CD4-positive, alpha-beta T cell (primary cell): ENCODE results near the gene EZH1. TPM values are rescaled to one million over a fixed set of nuclear protein-coding genes. Genes with fewer than 3 reads are reported as not detected.
"Not testable (repeated sequence)": the region's sequence is repeated elsewhere in the genome, so short reads cannot be mapped to it uniquely, and the experiment has no call there.

Experiments used
- ATAC-seq: fragments of 200-7000 bp; cut with Tn5 transposase; one replicate; pipeline ENCODE4 v1.10.0; 2022; ENCODE audit warnings: mild to moderate bottlenecking; ENCODE audit not compliant: poor library complexity
- CTCF ChIA-PET: fragments of 350-600 bp; sonication (Branson Sonifier 250); formaldehyde crosslinking; loops from one replicate; lab custom pipeline; 2021; ENCODE audit warnings: antibody characterized with exemption, inconsistent platforms; lab: Charles Lee
- POLR2A ChIA-PET: fragments of 350-600 bp; sonication (Branson Sonifier 250); formaldehyde crosslinking; loops from one replicate; lab custom pipeline; 2021; ENCODE audit warnings: antibody characterized with exemption, inconsistent platforms; lab: Charles Lee
- DNase-seq, 14 experiments: peaks; one replicate each; pipeline ENCODE4 v3.0.0-alpha.2; 2013 to 2020; ENCODE audit warnings: mixed read lengths in 2 of 14
- H3K27ac ChIP-seq, 2 donors: one replicate each; pipeline versions ENCODE4 v1.5.1 to v1.7.0; 2013; ENCODE audit warnings: low read length in 2 of 2, low read depth in 1 of 2, mild to moderate bottlenecking in 1 of 2
- H3K27me3 ChIP-seq, 2 experiments: 1 replicate in 1 of 2; 2 replicates in 1 of 2; pipeline versions ENCODE4 v1.6.1 to v1.7.0; 2013; ENCODE audit warnings: low read length in 2 of 2, control low read depth in 1 of 2, mild to moderate bottlenecking in 1 of 2, moderate library complexity in 1 of 2; ENCODE audit not compliant: insufficient read depth in 2 of 2, control insufficient read depth in 1 of 2
- H3K36me3 ChIP-seq: one replicate; pipeline ENCODE4 v1.6.1; 2013; ENCODE audit warnings: low read length, control low read depth; ENCODE audit not compliant: insufficient read depth
- H3K4me1 ChIP-seq: one replicate; pipeline ENCODE4 v1.6.1; 2013; ENCODE audit warnings: low read length, control low read depth; ENCODE audit not compliant: insufficient read depth
- H3K4me3 ChIP-seq: one replicate; pipeline ENCODE4 v1.5.1; 2013; ENCODE audit warnings: mild to moderate bottlenecking, low read length, moderate library complexity
- H3K9me3 ChIP-seq, 2 experiments: 1 replicate in 1 of 2; 2 replicates in 1 of 2; pipeline versions ENCODE4 v1.6.1 to v1.7.0; 2013; ENCODE audit warnings: low read length in 2 of 2, mild to moderate bottlenecking in 2 of 2, control low read depth in 1 of 2, moderate library complexity in 1 of 2; ENCODE audit not compliant: control insufficient read depth in 1 of 2, insufficient read depth in 1 of 2
- H3K27ac Mint-ChIP-seq: one replicate; pipeline ENCODE4 v1.8.0; 2020; ENCODE audit warnings: mixed read lengths
- H3K27me3 Mint-ChIP-seq: one replicate; pipeline ENCODE4 v1.8.0; 2021; ENCODE audit warnings: mixed read lengths
- H3K36me3 Mint-ChIP-seq: one replicate; pipeline ENCODE4 v1.8.0; 2021; ENCODE audit warnings: low read depth, mixed read lengths
- H3K4me1 Mint-ChIP-seq: one replicate; pipeline ENCODE4 v1.8.0; 2021; ENCODE audit warnings: low read depth, mixed read lengths
- H3K4me3 Mint-ChIP-seq: one replicate; pipeline ENCODE4 v1.8.0; 2020; ENCODE audit warnings: mild to moderate bottlenecking, mixed read lengths
- H3K9me3 Mint-ChIP-seq: one replicate; pipeline ENCODE4 v1.8.0; 2020; ENCODE audit warnings: mixed read lengths
- intact Hi-C, 2 experiments: fragments of 100-400 bp; cut with DNase I in 1 of 2; cut with micrococcal nuclease in 1 of 2; formaldehyde crosslinking; loops; one replicate each; pipeline versions ENCODE4 v1.15.1 to v1.9.0; 2023 to 2025; cut with DNase I, micrococcal nuclease
- total RNA-seq, 174 experiments: library from RNA in 2 of 174; stranded (reverse) in 2 of 174; gene quantifications; one replicate each; pipeline ENCODE4 v1.2.3 and lab custom pipeline; 2021 to 2026
- TF ChIP-seq, protein P1 (sequence below): fragments of 200-600 bp; IDR thresholded peaks from one replicate; pipeline ENCODE4 v1.8.0; 2022; ENCODE audit warnings: antibody characterized with exemption, mild to moderate bottlenecking

The EZH1 gene
- total RNA-seq, 2 experiments from 2014 or later: 73.3 to 76.1 TPM

GRCh38 chr17:42774066-42774745 lies 29.4 kb upstream of the EZH1 start:
- Histone ChIP-seq H3K27me3 (no peaks in the 10 kb centered on the region), H3K36me3 (peaks cover 40% of the 10 kb centered on the region), H3K4me1 (peaks cover 14% of the 10 kb centered on the region), H3K4me3 (peak overlapping the region; percentile 71), H3K9me3 (no peaks in the 10 kb centered on the region), H3K27ac (no peak overlapping the region)
- Mint-ChIP-seq H3K36me3 (peaks cover 64% of the 10 kb centered on the region), H3K4me3 (peak overlapping the region; percentile 96), H3K4me1 (peaks cover 34% of the 10 kb centered on the region), H3K9me3 (no peaks in the 10 kb centered on the region), H3K27ac (peak overlapping the region; percentile 92), H3K27me3 (peaks cover 4% of the 10 kb centered on the region)
- ChIA-PET CTCF (interaction anchor here (0.6 to 2.1 kb wide), 5 partner anchors 10 to 196 kb away, joined by 3 to 13 read pairs (median 7); partner anchors contain the start of gene BECN1), POLR2A (interaction anchor here (0.5 to 2.1 kb wide), 12 partner anchors 11 to 396 kb away, joined by 3 to 17 read pairs (median 6); partner anchors contain the start of genes BECN1, PSMC3IP, PSME3 and RETREG3)
- DNase-seq: no peak
- TF ChIP-seq, protein P1, sequence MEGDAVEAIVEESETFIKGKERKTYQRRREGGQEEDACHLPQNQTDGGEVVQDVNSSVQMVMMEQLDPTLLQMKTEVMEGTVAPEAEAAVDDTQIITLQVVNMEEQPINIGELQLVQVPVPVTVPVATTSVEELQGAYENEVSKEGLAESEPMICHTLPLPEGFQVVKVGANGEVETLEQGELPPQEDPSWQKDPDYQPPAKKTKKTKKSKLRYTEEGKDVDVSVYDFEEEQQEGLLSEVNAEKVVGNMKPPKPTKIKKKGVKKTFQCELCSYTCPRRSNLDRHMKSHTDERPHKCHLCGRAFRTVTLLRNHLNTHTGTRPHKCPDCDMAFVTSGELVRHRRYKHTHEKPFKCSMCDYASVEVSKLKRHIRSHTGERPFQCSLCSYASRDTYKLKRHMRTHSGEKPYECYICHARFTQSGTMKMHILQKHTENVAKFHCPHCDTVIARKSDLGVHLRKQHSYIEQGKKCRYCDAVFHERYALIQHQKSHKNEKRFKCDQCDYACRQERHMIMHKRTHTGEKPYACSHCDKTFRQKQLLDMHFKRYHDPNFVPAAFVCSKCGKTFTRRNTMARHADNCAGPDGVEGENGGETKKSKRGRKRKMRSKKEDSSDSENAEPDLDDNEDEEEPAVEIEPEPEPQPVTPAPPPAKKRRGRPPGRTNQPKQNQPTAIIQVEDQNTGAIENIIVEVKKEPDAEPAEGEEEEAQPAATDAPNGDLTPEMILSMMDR: no peak
- intact Hi-C loops: loop anchor here in 1 of 2 experiments (2.0 kb wide), 1 partner anchor 25 kb away; the partner anchor contains the start of genes CNTD1 and COA3
- ATAC-seq: no peak

DNA sequence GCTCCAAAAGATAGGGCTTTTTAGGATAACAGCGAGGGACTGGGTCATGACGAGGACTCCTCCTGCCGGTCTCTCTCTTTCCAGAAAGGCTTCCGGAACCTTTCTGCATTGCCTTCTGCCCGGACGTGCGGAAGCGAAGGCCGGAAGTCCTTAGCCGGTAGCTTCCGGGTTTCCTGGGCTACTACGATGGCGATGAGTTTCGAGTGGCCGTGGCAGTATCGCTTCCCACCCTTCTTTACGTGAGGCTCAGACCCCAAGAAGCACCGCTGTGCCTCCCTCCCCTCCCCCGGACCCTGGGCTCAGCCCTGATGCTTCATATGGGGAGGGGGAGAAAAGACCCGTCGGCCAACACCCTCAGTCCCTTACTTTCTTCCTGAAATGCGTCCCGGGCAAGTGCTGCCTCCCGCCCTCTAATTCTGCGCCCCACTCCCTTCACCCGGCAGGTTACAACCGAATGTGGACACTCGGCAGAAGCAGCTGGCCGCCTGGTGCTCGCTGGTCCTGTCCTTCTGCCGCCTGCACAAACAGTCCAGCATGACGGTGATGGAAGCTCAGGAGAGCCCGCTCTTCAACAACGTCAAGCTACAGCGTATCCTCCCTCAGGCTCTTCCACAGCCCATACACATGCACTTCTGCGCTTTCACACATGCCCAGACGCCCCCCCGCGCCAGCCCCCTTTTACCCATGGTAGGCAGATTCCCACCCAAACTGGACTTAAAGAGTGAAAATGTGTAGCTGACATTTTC lies 28.6 kb upstream of the EZH1 start, which contains the start of gene VPS25:
Gene VPS25 (plus strand): TSS at position 160 of the 746 bp plus-strand sequence. CDS start 27 bp downstream, at position 187.
- ATAC-seq: peak; percentile 93
- no peaks in the 10 kb centered on the region for H3K27me3 ChIP-seq
- H3K4me1 Mint-ChIP-seq: peaks cover 34% of the 10 kb centered on the region
- peaks cover 57% of the 10 kb centered on the region for H3K36me3 Mint-ChIP-seq
- CTCF ChIA-PET: interaction anchor here (0.8 to 2.1 kb wide), 5 partner anchors 10 to 195 kb away, joined by 3 to 13 read pairs (median 7); partner anchors contain the start of gene BECN1
- peak; percentile 58 to 89 (median 71) for DNase-seq
- H3K9me3 ChIP-seq: no peaks in the 10 kb centered on the region
- H3K27ac ChIP-seq: peak within 1 kb of the TSS; percentile 68 to 76
- intact Hi-C loops: loop anchor here in 1 of 2 experiments (2.0 kb wide), 4 partner anchors 25 to 59 kb away; partner anchors contain the start of genes BECN1, CNTD1, COA3 and EZH1
- no peaks in the 10 kb centered on the region for H3K9me3 Mint-ChIP-seq
- TF ChIP-seq, protein P1: no peak
- H3K4me3 Mint-ChIP-seq: peak within 1 kb of the TSS; percentile 96
- peaks cover 3% of the 10 kb centered on the region for H3K27me3 Mint-ChIP-seq
- POLR2A ChIA-PET: interaction anchor here (0.5 to 2.1 kb wide), 19 partner anchors 10 to 711 kb away, joined by 3 to 17 read pairs (median 4); partner anchors contain the start of genes BECN1, CNTD1, COA3 and DHX8
- peak within 1 kb of the TSS; percentile 71 for H3K4me3 ChIP-seq
- peaks cover 32% of the 10 kb centered on the region for H3K36me3 ChIP-seq
- peaks cover 14% of the 10 kb centered on the region for H3K4me1 ChIP-seq
- peak within 1 kb of the TSS; percentile 92 for H3K27ac Mint-ChIP-seq

GRCh38 chr17:42772945-42773289 lies 28.1 kb upstream of the EZH1 start:
- no peak for DNase-seq
- intact Hi-C loops: loop anchor here in 1 of 2 experiments (2.0 kb wide), 3 partner anchors 28 to 60 kb away; partner anchors contain the start of genes BECN1, EZH1 and PSME3
- ATAC-seq: peak; percentile 22
- Histone ChIP-seq H3K27ac (peak overlapping the region; percentile 68 to 76), H3K4me1 (peaks cover 14% of the 10 kb centered on the region), H3K36me3 (peaks cover 27% of the 10 kb centered on the region), H3K27me3 (no peaks in the 10 kb centered on the region), H3K9me3 (no peaks in the 10 kb centered on the region), H3K4me3 (peak overlapping the region; percentile 71)
- Mint-ChIP-seq H3K36me3 (peaks cover 51% of the 10 kb centered on the region), H3K9me3 (no peaks in the 10 kb centered on the region), H3K27me3 (peaks cover 8% of the 10 kb centered on the region), H3K4me3 (peak overlapping the region; percentile 96), H3K27ac (peak overlapping the region; percentile 92), H3K4me1 (peaks cover 34% of the 10 kb centered on the region)
- ChIA-PET POLR2A (interaction anchor here (0.6 to 2.1 kb wide), 18 partner anchors 9 to 711 kb away, joined by 3 to 17 read pairs (median 4); partner anchors contain the start of genes BECN1, CNTD1, COA3 and DHX8), CTCF (interaction anchor here (0.8 to 2.1 kb wide), 4 partner anchors 9 to 194 kb away, joined by 3 to 13 read pairs (median 8); partner anchors contain the start of gene BECN1)
- TF ChIP-seq, protein P1: no peak

GRCh38 chr17:42769964-42770363 lies 25.1 kb upstream of the EZH1 start:
- intact Hi-C loops, H3K9me3 ChIP-seq, H3K4me3 Mint-ChIP-seq, ATAC-seq, H3K27ac Mint-ChIP-seq, H3K36me3 ChIP-seq, H3K9me3 Mint-ChIP-seq, CTCF ChIA-PET, POLR2A ChIA-PET, DNase-seq, H3K27me3 ChIP-seq, H3K4me3 ChIP-seq, H3K27ac ChIP-seq: not testable (repeated sequence)
- Mint-ChIP-seq H3K36me3 (peaks cover 23% of the 10 kb centered on the region), H3K27me3 (peaks cover 26% of the 10 kb centered on the region), H3K4me1 (peaks cover 27% of the 10 kb centered on the region)
- peaks cover 14% of the 10 kb centered on the region for H3K4me1 ChIP-seq
